ENCODE data around the gene KPNB1. TPM values are rescaled to one million over a fixed set of nuclear protein-coding genes. Genes with fewer than 3 reads are reported as not detected.

Gene KPNB1
- total and polyA plus RNA-seq, 10 of the 15 experiments (the other 5 are each of a cell fraction or from before 2014, with no cell fraction given) = 67.8 to 525 (median 246) TPM

DNA sequence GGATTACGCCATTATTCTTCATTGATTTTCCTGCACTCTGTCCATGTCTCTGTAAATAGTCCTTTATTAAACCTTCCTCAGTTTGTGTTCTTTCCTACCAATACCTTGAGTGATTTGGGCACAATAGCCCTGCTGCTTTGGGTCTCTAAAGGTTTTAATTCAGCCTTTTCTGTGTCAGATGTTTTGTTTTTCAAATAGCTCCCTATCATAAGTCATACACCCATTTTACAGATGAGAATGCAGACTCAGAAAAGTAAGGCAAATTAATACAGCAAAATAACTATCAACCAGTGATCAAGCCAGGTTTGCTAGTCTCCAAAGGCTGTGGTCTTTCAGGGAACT is 25.0 kb upstream of the KPNB1 start:
- peaks cover 0 to 19% of the 10 kb centered on the region in 2 experiments; a peak in 3 of 4 replicates for H3K36me3 ChIP-seq (ENCODE audit: control insufficient read depth in 2 of 2, insufficient read depth in 2 of 2, low read length in 1 of 2)
- POLR2A ChIA-PET = interaction anchor here (0.7 kb wide), 1 partner anchor 60 kb away, joined by 7 read pairs; no protein-coding TSS in a partner anchor

DNA sequence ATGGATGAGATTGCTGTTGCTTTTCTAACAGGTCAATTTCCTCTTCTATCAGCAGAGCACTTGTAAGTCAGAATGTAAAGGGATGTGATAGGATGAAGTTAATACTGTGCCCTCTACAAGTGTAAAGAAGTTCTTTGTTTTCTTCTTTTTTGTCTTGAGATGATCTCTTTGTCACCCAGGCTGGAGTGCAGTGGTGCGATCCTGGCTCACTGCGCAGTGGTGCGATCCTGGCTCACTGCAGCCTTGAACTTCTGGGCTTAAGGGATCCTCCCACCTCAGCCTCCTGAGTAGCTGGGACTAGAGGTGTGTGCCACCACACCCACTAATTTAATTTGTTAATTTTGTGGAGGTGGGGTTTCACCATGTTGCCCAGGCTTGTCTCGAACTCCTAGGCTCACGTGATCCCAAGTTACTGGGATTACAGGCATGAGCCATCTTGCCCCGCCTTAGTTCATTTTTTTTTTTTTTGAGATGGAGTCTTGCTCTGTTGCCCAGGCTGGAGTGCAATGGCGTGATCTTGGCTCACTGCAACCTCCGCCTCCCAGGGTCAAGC is 21.6 kb upstream of the KPNB1 start:
- TF ChIP-seq ZNF217 (IDR thresholded peaks at IDR 0.05) (no peak), WRNIP1 (IDR thresholded peaks at IDR 0.05; ENCODE audit: borderline replicate concordance, low read depth, low read length) (no peak), NFIC (IDR thresholded peaks at IDR 0.05; ENCODE audit: low read depth, low read length) (no peak), JUNB (IDR thresholded peaks at IDR 0.05) (no peak), SP1 (IDR thresholded peaks at IDR 0.05; ENCODE audit: low read depth, low read length) (no peak), MTA3 (IDR thresholded peaks at IDR 0.05; ENCODE audit: borderline replicate concordance, low read length) (no peak), HDGF (IDR thresholded peaks at IDR 0.05) (no peak), BCL3 (IDR thresholded peaks at IDR 0.05; ENCODE audit: borderline replicate concordance, insufficient read depth, low read depth, low read length, poor library complexity, severe bottlenecking) (peak; percentile 76)
- Histone ChIP-seq H4K20me1 (ENCODE audit: control insufficient read depth, insufficient read depth) (no peaks in the 10 kb centered on the region), H3K4me3 (no peak overlapping the region), H3K9me3 (replicated peaks; ENCODE audit: control insufficient read depth, insufficient read depth, low read length) (no peaks in the 10 kb centered on the region), H3K79me2 (ENCODE audit: control insufficient read depth, insufficient read depth, low read length) (no peaks in the 10 kb centered on the region), H3K36me3 (ENCODE audit: control insufficient read depth in 2 of 2, insufficient read depth in 2 of 2, low read length in 1 of 2) (peaks cover 0 to 11% of the 10 kb centered on the region in 2 experiments; a peak in 1 of 4 replicates), H3K4me1 (ENCODE audit: control insufficient read depth, insufficient read depth, low read length) (no peaks in the 10 kb centered on the region), H3K9ac (ENCODE audit: control insufficient read depth, insufficient read depth, low read length) (no peak overlapping the region), H2AFZ (ENCODE audit: control insufficient read depth, low read depth, low read length) (no peak overlapping the region), H3K27me3 (replicated peaks in 1 of 2; ENCODE audit: control insufficient read depth in 2 of 2, insufficient read depth in 2 of 2, low read length in 1 of 2) (no peaks in the 10 kb centered on the region), H3K4me2 (ENCODE audit: control insufficient read depth, insufficient read depth) (no peak overlapping the region), H3K27ac (ENCODE audit: control insufficient read depth, insufficient read depth) (no peak overlapping the region)
- in situ Hi-C loops (cut with MboI) (no loop called here), intact Hi-C loops (cut with micrococcal nuclease; ENCODE audit: unreplicated experiment) (no loop called here)
- RAD21 ChIA-PET (ENCODE audit: unreplicated experiment) = no interaction called here
- WGBS (ENCODE audit: insufficient coverage, insufficient replicate concordance, low lambda C conversion rate, missing lambda C conversion rate) = over 99% methylated on average over 8 of the region's 8 CpGs
- no peak for DNase-seq (ENCODE audit: low read depth, low spot score)
- CTCF ChIA-PET = interaction anchor here (1.0 to 1.5 kb wide), 2 partner anchors 9 to 36 kb away, joined by 3 to 4 read pairs; no protein-coding TSS in a partner anchor
- FAIRE-seq = no peak
- ATAC-seq = no peak
- BruUV-seq (replicated peaks) = no TSS peak
- POLR2A ChIA-PET = no interaction called here
- SMC1A ChIA-PET (ENCODE audit: uncharacterized antibody, unreplicated experiment) = no interaction called here

More for the DNA sequence above, 25.0 kb upstream of the KPNB1 start:
- Histone ChIP-seq H3K27ac (ENCODE audit: control insufficient read depth, insufficient read depth) (no peak overlapping the region), H4K20me1 (ENCODE audit: control insufficient read depth, insufficient read depth) (no peaks in the 10 kb centered on the region), H3K4me3 (no peak overlapping the region), H2AFZ (ENCODE audit: control insufficient read depth, low read depth, low read length) (no peak overlapping the region), H3K4me2 (ENCODE audit: control insufficient read depth, insufficient read depth) (no peak overlapping the region), H3K79me2 (ENCODE audit: control insufficient read depth, insufficient read depth, low read length) (no peaks in the 10 kb centered on the region), H3K9ac (ENCODE audit: control insufficient read depth, insufficient read depth, low read length) (no peak overlapping the region), H3K4me1 (ENCODE audit: control insufficient read depth, insufficient read depth, low read length) (no peaks in the 10 kb centered on the region), H3K27me3 (replicated peaks in 1 of 2; ENCODE audit: control insufficient read depth in 2 of 2, insufficient read depth in 2 of 2, low read length in 1 of 2) (no peaks in the 10 kb centered on the region), H3K9me3 (replicated peaks; ENCODE audit: control insufficient read depth, insufficient read depth, low read length) (no peaks in the 10 kb centered on the region)
- FAIRE-seq (no peak), ATAC-seq (no peak), DNase-seq (ENCODE audit: low read depth, low spot score) (no peak)
- CTCF ChIA-PET = interaction anchor here (1.0 to 4.4 kb wide), 3 partner anchors 8 to 39 kb away, joined by 3 to 21 read pairs (median 4); no protein-coding TSS in a partner anchor
- RAD21 ChIA-PET (ENCODE audit: unreplicated experiment) = no interaction called here
- WGBS (ENCODE audit: insufficient coverage, insufficient replicate concordance, low lambda C conversion rate, missing lambda C conversion rate) = 0% methylated on average over 1 of the region's 1 CpG
- BruUV-seq (replicated peaks) = no TSS peak
- no peak for TF ChIP-seq HCFC1 (IDR thresholded peaks at IDR 0.05; ENCODE audit: low read length)
- 0 out of 2 replicates have a peak, but pooled peaks have one; percentile 24 for TF ChIP-seq ZBED1 (IDR thresholded peaks at IDR 0.05; ENCODE audit: borderline replicate concordance)
- SMC1A ChIA-PET (ENCODE audit: uncharacterized antibody, unreplicated experiment) = interaction anchor here (1.4 to 1.9 kb wide), 2 partner anchors 9 to 23 kb away, joined by 6 to 9 read pairs; no protein-coding TSS in a partner anchor
- intact Hi-C loops (cut with micrococcal nuclease; ENCODE audit: unreplicated experiment) = no loop called here
- in situ Hi-C loops (cut with MboI) = no loop called here

Data from GM12878 (cell line).